KOPT-K1 (cell line): Measurements from ENCODE around the gene TIMP4.

Experiments used
- H3K27ac ChIP-seq: fragments of 200-600 bp; sonication (generic); 2 replicates; pipeline ENCODE4 v1.5.1; 2016; ENCODE audit warnings: antibody characterized with exemption, mild to moderate bottlenecking, low read depth, low read length; ENCODE audit not compliant: poor library complexity, severe bottlenecking
- H3K36me3 ChIP-seq: fragments of 200-600 bp; sonication (generic); 2 replicates; pipeline ENCODE4 v1.5.1; 2017; ENCODE audit warnings: antibody characterized with exemption, mild to moderate bottlenecking, low read length, moderate library complexity; ENCODE audit not compliant: insufficient read depth
- H3K9me3 ChIP-seq: fragments of 200-600 bp; sonication (generic); 2 replicates; pipeline ENCODE4 v1.5.1; 2017; ENCODE audit warnings: antibody characterized with exemption, low read length, mild to moderate bottlenecking; ENCODE audit not compliant: insufficient read depth, poor library complexity, severe bottlenecking

TIMP4 gene

GRCh38 chr3:12158387-12159226 is at the start of gene TIMP4:
Gene TIMP4 (minus strand): TSS chr3:12158912. CDS start chr3:12158840, 72 bp downstream.
- Histone ChIP-seq H3K36me3 (no peaks in the 10 kb centered on the region), H3K9me3 (no peaks in the 10 kb centered on the region), H3K27ac (no peak within 1 kb of the TSS)

GRCh38 chr3:12205171-12205570 is 46.5 kb upstream of the TIMP4 start:
- no peaks in the 10 kb centered on the region for H3K36me3 ChIP-seq
- H3K9me3 ChIP-seq: peaks cover 6% of the 10 kb centered on the region
- H3K27ac ChIP-seq: no peak overlapping the region

GRCh38 chr3:12201813-12202212 is 43.1 kb upstream of the TIMP4 start:
- H3K9me3 ChIP-seq: no peaks in the 10 kb centered on the region
- H3K27ac ChIP-seq: no peak overlapping the region
- H3K36me3 ChIP-seq: no peaks in the 10 kb centered on the region

GRCh38 chr3:12198301-12198700 is 39.6 kb upstream of the TIMP4 start:
- Histone ChIP-seq H3K9me3 (no peaks in the 10 kb centered on the region), H3K27ac (no peak overlapping the region), H3K36me3 (no peaks in the 10 kb centered on the region)

- Histone ChIP-seq H3K27ac (no peak overlapping the region), H3K9me3 (no peaks in the 10 kb centered on the region), H3K36me3 (no peaks in the 10 kb centered on the region)
Measured at GRCh38 chr3:12197475-12197874, 38.8 kb upstream of the TIMP4 start.

- Histone ChIP-seq H3K9me3 (no peaks in the 10 kb centered on the region), H3K36me3 (no peaks in the 10 kb centered on the region), H3K27ac (no peak overlapping the region)
Measured at GRCh38 chr3:12196684-12197083, 38.0 kb upstream of the TIMP4 start.

GRCh38 chr3:12195231-12195630 is 36.5 kb upstream of the TIMP4 start:
- H3K9me3 ChIP-seq: no peaks in the 10 kb centered on the region
- no peak overlapping the region for H3K27ac ChIP-seq
- H3K36me3 ChIP-seq: no peaks in the 10 kb centered on the region

GRCh38 chr3:12194669-12195161 is 36.0 kb upstream of the TIMP4 start:
- Histone ChIP-seq H3K9me3 (no peaks in the 10 kb centered on the region), H3K36me3 (no peaks in the 10 kb centered on the region), H3K27ac (no peak overlapping the region)

- H3K9me3 ChIP-seq: no peaks in the 10 kb centered on the region
- no peaks in the 10 kb centered on the region for H3K36me3 ChIP-seq
- no peak overlapping the region for H3K27ac ChIP-seq
Measured at GRCh38 chr3:12194209-12194608, 35.5 kb upstream of the TIMP4 start.

- H3K27ac ChIP-seq: no peak overlapping the region
- no peaks in the 10 kb centered on the region for H3K36me3 ChIP-seq
- no peaks in the 10 kb centered on the region for H3K9me3 ChIP-seq
Measured at GRCh38 chr3:12193485-12194165, 34.9 kb upstream of the TIMP4 start.

GRCh38 chr3:12192655-12193484 is 34.2 kb upstream of the TIMP4 start:
- H3K36me3 ChIP-seq: no peaks in the 10 kb centered on the region
- H3K9me3 ChIP-seq: no peaks in the 10 kb centered on the region
- H3K27ac ChIP-seq: no peak overlapping the region

GRCh38 chr3:12192173-12192572 is 33.5 kb upstream of the TIMP4 start:
- no peak overlapping the region for H3K27ac ChIP-seq
- H3K9me3 ChIP-seq: no peaks in the 10 kb centered on the region
- H3K36me3 ChIP-seq: no peaks in the 10 kb centered on the region

- H3K36me3 ChIP-seq: no peaks in the 10 kb centered on the region
- no peaks in the 10 kb centered on the region for H3K9me3 ChIP-seq
- H3K27ac ChIP-seq: no peak overlapping the region
Measured at GRCh38 chr3:12191559-12191958, 32.8 kb upstream of the TIMP4 start.

GRCh38 chr3:12190832-12191231 is 32.1 kb upstream of the TIMP4 start:
- Histone ChIP-seq H3K27ac (no peak overlapping the region), H3K36me3 (no peaks in the 10 kb centered on the region), H3K9me3 (no peaks in the 10 kb centered on the region)

GRCh38 chr3:12190221-12190807 is 31.6 kb upstream of the TIMP4 start:
- Histone ChIP-seq H3K9me3 (no peaks in the 10 kb centered on the region), H3K36me3 (no peaks in the 10 kb centered on the region), H3K27ac (no peak overlapping the region)
